OCI-LY7 (cell line): ENCODE measurements around the gene BMPR1B.

Source experiments
- CTCF ChIP-seq: fragments of 200-600 bp; sonication (generic); conservative IDR thresholded peaks from 2 replicates; pipeline ENCODE4 v1.5.1; 2014; ENCODE audit warnings: mild to moderate bottlenecking, antibody characterized with exemption, low read length, moderate library complexity, mixed read lengths
- EZH2phosphoT487 ChIP-seq: fragments of 200-600 bp; sonication (generic); IDR thresholded peaks from 2 replicates; pipeline ENCODE4 v1.6.1; 2018; ENCODE audit warnings: low read depth, borderline replicate concordance, mild to moderate bottlenecking, mixed run types, antibody characterized with exemption, low read length, moderate library complexity, mixed read lengths

GRCh38 chr4:94939791-94940519, 182.2 kb downstream of the BMPR1B start:
- TF ChIP-seq CTCF, result no peak
- no peak for TF ChIP-seq EZH2phosphoT487
